GM21447 (cell line): Measurements from ENCODE around the gene FBXO7.
A peak's percentile ranks its signal among the peaks of the same experiment; 100 is the strongest.
"Not testable (repeated sequence)": the region's sequence is repeated elsewhere in the genome, so short reads cannot be mapped to it uniquely, and the experiment has no call there.

Experiments used
- ATAC-seq: cut with Tn5 transposase; IDR thresholded peaks from one replicate; pipeline ENCODE4 v1.9.1; 2021; ENCODE audit not compliant: unreplicated experiment

The FBXO7 gene

DNA sequence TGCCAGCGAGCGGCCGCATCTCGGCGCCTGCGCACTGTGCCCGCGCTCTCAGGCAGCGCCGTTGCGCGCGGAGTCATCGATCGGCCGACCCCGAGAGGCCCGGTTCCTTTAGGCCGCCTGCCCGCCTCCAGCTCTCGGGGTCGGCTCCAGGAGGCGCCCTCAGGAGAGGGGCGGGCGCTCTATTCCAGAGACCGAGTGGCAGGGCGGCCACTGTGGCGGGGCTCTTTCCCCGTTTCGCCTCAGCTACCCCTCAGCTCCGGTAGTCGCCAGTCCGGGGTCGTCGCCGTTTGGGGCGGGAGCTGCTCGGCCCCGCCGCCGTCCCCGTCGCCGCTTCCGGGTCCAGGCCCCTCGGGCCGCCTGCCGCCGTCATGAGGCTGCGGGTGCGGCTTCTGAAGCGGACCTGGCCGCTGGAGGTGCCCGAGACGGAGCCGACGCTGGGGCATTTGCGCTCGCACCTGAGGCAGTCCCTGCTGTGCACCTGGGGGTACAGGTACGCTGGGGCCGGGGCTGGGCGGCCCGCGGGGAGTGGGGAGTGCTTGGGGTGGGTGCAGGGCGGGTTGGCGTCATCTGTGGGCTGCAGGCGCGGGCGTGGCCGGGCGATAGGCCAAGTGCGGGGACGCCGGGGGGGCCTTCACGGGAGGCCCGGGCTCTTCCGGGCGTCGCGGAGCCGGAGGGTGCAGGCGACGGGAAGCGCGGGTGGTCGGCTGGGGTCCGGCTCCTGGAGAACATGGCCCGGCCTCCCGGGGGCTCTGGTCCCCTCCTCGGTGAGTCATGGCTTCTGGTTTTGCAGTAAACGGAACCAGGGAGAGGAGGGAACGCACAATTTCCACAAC is at the start of gene FBXO7:
FBXO7 (plus strand) TSS at position 177 of the 833 bp plus-strand sequence; CDS start at position 369, 192 bp downstream.
- peak; percentile 47 for ATAC-seq

DNA sequence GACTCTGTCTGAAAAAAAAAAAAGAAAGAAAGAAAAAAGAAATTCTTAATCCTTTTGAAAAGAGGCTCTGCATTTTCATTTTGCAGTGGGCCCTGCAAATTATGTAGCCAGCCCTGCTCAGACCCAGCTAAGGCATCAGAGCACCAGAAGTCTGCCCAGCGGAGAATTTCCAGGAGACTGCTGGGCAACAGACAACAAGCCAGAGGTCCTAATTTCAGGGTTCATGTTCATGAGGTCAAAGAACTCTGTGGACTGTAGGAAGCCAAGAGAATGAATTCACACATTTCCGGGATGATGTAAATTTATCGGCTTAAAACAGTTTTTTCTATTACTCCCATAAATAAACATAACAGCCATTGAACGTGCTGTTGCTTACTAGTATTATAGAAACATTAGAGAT is 47.7 kb upstream of the FBXO7 start:
- no peak for ATAC-seq

DNA sequence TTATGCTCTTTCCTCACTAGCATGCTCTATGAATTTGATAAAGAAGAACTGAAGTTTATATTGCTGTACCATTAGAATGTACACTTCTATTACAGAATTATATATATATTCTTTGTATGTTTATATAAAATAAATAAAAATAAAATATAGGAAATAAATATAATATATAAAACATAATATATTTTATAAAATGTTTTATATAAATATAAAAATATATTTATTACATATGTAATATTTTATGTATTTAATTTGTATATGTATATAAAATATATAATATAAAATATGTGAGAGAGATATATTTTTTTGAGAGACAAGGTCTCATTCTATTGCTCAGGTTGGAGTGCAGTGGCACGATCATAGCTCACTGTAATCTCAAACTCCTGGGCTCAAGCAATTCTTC is 44.3 kb upstream of the FBXO7 start:
- ATAC-seq: no peak

DNA sequence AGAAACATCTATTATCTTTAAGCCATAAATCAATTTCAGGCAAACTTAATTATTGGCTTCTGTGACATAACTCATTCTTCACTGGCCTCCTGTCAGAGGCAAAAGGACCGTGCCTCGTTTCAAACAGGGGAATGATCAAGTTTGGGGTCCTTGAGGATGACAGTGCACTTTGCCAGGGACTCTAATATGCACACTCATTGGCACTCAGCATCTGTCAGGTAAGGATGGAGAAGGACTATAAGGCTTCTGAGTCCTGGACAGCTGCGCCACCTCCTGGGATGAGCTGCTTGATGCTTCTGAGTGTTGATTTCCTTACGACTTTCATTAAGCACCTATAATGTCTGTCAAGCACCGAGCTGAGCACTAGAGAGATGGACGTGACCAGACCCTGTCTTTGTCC is 30.5 kb upstream of the FBXO7 start:
- no peak for ATAC-seq

DNA sequence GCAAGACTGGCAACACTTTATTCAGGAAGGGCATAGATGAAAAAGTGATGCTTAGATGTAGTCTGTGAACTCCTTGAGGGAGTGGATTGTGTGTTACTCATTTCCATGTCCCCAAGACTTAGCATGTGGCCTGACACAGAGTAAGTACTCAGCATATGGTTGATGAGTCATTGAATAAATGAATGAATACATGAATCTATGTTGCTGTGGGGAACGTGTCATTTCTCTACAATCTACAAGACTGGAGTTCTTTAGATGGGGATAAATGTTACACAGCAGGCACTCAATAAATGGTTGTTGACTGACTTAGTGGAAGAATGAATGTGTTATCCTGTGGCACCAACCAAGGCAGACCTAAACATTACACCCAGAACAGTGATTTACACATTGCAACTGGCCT is 28.3 kb upstream of the FBXO7 start:
- ATAC-seq: no peak

DNA sequence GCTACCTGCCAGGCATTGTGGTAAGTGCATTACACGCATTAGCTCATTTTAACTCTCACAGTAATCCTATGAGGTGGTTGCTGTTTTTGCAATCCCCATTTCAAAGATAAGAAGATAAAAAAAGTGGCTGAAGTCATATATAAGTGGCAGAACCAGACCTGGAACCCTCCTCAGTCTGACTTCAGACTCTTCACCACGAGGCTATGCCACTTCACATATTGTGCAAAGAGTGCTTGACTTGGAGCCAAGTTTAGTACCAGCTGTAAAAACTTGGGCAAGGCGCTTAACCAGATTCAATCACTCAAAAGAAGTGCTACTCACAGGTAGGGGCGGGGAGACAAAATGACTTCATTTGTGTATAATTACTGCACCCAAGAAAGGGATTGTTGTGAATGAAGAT is 25.6 kb upstream of the FBXO7 start:
- ATAC-seq: no peak

- ATAC-seq: no peak
These were observed 17.6 kb upstream of the FBXO7 start for GRCh38 chr22:32457031-32457430.

DNA sequence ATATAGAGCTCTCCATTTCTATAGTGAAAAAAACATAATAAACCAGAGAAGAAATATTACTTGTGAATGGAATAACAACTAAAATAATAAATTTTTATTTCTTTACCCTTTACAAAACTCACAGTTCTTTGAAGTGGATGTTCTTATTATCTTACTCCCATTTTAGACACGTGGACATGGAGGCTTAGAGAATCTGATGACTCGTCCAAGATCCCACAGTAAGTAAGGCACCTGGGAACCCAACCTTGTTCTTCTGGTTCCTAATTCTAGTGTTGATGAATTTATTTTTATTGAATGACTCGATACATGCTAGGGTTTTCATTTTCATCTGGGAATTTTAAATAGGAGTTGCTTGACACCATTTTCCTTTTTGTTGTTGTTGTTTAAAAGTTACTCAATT is 12.2 kb upstream of the FBXO7 start:
- ATAC-seq: no peak

- ATAC-seq: no peak
These were observed 8.9 kb upstream of the FBXO7 start for GRCh38 chr22:32465661-32466060.

DNA sequence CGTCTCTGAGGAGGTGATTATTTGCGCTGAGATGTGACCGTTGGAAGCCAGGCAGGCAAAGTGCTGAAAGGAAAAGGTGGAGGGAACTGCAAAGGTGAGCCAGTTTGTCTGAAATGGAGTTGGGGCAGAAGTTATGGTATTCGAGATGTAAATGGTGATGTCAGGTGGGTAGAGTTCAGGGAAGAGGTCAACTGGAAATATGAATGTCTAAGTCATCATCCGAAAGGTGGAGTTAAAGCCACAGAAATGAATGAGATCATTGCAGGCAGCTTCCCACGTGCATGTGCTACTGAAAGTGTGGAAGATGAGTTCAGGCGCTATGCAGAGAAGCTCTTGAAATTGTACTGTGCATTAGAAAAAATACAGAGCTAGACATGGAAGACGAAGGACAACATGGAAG is 8.1 kb upstream of the FBXO7 start:
- no peak for ATAC-seq

DNA sequence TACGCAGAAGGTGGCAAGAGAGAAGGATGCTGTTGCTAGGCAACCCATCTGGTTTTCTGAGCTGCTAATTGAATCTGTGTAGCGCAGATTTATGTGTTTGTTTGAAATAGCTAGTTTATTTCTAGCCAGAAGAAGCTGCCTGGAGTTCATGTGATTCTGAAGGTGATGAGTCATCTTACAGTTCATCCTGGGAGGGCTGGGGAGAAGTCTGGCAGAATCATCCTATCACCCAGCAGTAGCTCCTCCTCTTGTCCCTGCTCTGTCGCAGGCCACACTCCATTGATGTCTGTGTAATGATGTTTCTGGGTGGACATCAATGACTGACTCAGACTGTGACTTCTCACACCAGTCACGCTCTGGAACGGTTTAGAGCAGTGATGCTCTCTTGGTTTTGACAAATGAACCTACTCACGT is 4.8 kb upstream of the FBXO7 start:
- no peak for ATAC-seq

GRCh38 chr22:32473388-32473952 is 1.1 kb upstream of the FBXO7 start:
- ATAC-seq: no peak

DNA sequence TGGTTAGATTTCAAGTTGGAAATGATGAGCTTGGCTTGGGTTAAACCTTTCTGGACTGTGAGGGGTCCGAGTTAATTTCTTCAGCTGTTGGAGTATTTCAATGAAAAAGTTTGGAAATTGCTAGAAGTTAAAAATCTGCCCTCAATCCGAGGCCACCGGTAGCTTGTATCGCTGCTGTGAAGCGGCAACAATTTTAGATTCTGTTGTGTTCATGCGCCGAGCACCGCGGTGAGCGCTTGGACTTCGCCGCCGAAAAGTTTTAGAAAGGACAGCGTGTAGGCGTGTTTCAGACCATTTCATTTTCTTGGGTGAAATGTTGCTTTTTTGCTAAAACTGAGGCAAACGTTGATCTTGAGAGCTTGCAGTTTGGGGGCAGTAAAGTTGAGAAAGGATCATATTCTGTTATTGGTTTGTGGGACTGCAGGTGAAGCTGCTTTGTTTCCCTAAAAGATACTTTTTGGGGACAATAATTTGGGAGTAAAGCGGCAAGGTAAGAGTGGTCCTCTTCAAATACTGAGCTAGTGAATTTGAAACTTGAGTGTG is 928 bp downstream of the FBXO7 start:
- ATAC-seq: peak; percentile 6

DNA sequence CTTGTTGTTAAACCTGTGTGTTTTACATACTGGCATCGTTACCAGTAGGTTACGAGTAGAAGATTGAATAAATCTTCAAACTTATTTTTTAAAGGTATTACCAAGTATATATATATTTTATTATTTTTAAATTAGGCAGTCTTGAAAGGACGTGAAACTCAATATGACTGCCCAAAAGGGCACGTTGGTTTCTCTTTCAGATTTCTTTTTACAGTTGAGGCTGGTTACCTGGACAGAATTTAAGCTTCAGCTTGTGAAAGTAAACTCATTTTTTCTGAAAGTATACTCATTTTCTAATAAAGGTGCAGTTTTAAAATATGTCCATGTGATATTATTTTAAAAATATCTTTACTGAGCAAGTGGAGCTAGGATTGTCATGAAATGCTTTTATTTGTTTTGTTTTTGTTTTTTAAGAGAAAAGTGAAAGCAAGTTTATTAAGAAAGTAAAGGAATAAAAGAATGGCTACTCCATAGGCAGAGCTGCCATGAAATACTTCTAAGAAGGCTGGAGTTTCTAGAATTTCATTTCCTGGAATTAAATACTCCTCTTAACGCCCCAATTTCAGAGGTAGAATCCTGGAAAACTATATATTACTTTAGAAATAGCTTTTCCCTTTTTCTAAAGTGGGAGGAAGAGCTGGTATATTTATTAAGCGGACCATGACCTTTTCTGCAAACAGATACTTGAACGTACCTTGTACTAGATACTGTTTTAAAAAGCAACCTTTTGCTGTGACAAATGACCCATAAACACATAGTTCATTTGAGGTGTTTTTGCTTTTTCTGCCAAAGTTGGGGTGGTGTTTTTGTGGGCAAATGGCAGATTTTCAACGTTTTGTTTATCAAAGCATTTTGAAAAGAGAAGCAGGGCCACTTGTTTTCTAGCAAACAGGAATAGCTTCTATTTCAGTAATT is 1.9 kb downstream of the FBXO7 start:
- no peak for ATAC-seq

GRCh38 chr22:32477596-32477995 is 3.0 kb downstream of the FBXO7 start:
- no peak for ATAC-seq

GRCh38 chr22:32478552-32478951 is 3.9 kb downstream of the FBXO7 start:
- not testable (repeated sequence) for ATAC-seq

DNA sequence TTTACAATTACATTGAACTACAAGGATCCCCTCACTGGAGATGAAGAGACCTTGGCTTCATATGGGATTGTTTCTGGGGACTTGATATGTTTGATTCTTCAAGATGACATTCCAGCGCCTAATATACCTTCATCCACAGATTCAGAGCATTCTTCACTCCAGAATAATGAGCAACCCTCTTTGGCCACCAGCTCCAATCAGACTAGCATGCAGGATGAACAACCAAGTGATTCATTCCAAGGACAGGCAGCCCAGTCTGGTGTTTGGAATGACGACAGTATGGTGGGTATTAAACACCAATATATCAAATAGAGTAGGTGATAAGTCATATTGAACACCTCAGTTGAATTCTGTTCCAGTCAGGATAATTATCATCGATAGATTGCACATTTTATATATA is 4.4 kb downstream of the FBXO7 start:
- no peak for ATAC-seq

- ATAC-seq: no peak
These were observed 5.6 kb downstream of the FBXO7 start for GRCh38 chr22:32480238-32480637.

DNA sequence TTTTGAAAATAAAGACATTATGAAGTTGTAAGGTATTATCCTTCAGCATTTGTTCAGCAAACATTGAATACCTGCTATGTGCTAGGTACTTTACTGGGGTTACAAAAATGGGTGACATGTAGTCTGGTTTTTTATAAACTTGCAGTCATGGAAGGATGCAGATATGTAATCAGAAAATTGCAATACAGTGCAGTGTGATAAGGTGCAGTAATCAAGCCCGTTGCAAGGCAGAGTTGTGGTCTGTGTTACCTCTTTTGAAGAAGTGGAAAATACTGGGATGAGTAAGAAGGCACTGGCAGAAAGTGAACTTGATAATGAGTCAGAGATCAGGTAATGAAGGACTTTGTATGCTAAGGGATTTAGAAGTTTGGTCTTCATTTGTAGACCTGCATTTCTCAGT is 8.1 kb downstream of the FBXO7 start:
- no peak for ATAC-seq

GRCh38 chr22:32486656-32487390 is 12.2 kb downstream of the FBXO7 start:
- no peak for ATAC-seq

- ATAC-seq: no peak
These were observed 12.8 kb downstream of the FBXO7 start for GRCh38 chr22:32487461-32487860.
